GM23338 (cell line): Measurements from ENCODE around the gene FRY. TPM values are rescaled to one million over a fixed set of nuclear protein-coding genes. Genes with fewer than 3 reads are reported as not detected.

Source experiments
- ATAC-seq: fragments of 200-7000 bp; cut with Tn5 transposase; 3 replicates; pipeline ENCODE4 v1.9.1; 2020
- DNase-seq: peaks from one replicate; pipeline ENCODE4 v3.0.0-alpha.2; 2015; ENCODE audit warnings: low spot score
- H2AFZ ChIP-seq: fragments of 200-600 bp; sonication (generic); 2 replicates; pipeline ENCODE4 v1.8.0; 2016; ENCODE audit warnings: antibody characterized with exemption, mild to moderate bottlenecking, moderate library complexity
- H3F3A ChIP-seq: fragments of 200-600 bp; sonication (generic); replicated peaks from 2 replicates; pipeline ENCODE4 v1.8.0; 2017; ENCODE audit warnings: antibody characterized with exemption, mixed run types, low read depth
- H3K27ac ChIP-seq: fragments of 200-600 bp; sonication (generic); 2 replicates; pipeline ENCODE4 v1.6.1; 2016; ENCODE audit warnings: low read depth
- H3K27me3 ChIP-seq: fragments of 200-600 bp; sonication (generic); 2 replicates; pipeline ENCODE4 v1.8.0; 2016; ENCODE audit warnings: mild to moderate bottlenecking, mixed run types, moderate library complexity; ENCODE audit not compliant: insufficient read depth
- H3K36me3 ChIP-seq: fragments of 200-600 bp; sonication (generic); 2 replicates; pipeline ENCODE4 v1.8.0; 2016; ENCODE audit warnings: mild to moderate bottlenecking; ENCODE audit not compliant: insufficient read depth
- H3K4me1 ChIP-seq: fragments of 200-600 bp; sonication (generic); 2 replicates; pipeline ENCODE4 v1.8.0; 2016; ENCODE audit warnings: mild to moderate bottlenecking, moderate library complexity; ENCODE audit not compliant: insufficient read depth
- H3K4me2 ChIP-seq: fragments of 200-600 bp; sonication (generic); 2 replicates; pipeline ENCODE4 v1.7.1; 2017; ENCODE audit warnings: mixed run types
- H3K4me3 ChIP-seq: fragments of 200-600 bp; sonication (generic); 2 replicates; pipeline ENCODE4 v1.6.1; 2016; ENCODE audit warnings: mixed run types
- H3K79me2 ChIP-seq: fragments of 200-600 bp; sonication (generic); replicated peaks from 2 replicates; pipeline ENCODE4 v1.8.0; 2017; ENCODE audit warnings: mild to moderate bottlenecking; ENCODE audit not compliant: insufficient read depth
- H3K9me2 ChIP-seq: fragments of 200-600 bp; sonication (generic); 2 replicates; pipeline ENCODE4 v1.8.0; 2017; ENCODE audit not compliant: insufficient read depth
- H4K20me1 ChIP-seq: fragments of 200-600 bp; sonication (generic); replicated peaks from 2 replicates; pipeline ENCODE4 v1.8.0; 2017; ENCODE audit warnings: mild to moderate bottlenecking; ENCODE audit not compliant: insufficient read depth
- H3K27ac Mint-ChIP-seq: 2 replicates; pipeline ENCODE4 v1.8.0; 2020; ENCODE audit warnings: inconsistent platforms, mild to moderate bottlenecking, moderate library complexity, mixed read lengths
- H3K27me3 Mint-ChIP-seq: 3 replicates; pipeline ENCODE4 v1.8.0; 2022; ENCODE audit warnings: low read depth, mild to moderate bottlenecking, moderate library complexity, mixed read lengths, inconsistent platforms; ENCODE audit not compliant: insufficient read depth, poor library complexity
- H3K36me3 Mint-ChIP-seq: 3 replicates; pipeline ENCODE4 v1.8.0; 2021; ENCODE audit warnings: low read depth, mild to moderate bottlenecking, inconsistent platforms, moderate library complexity, mixed read lengths
- H3K4me1 Mint-ChIP-seq: 3 replicates; pipeline ENCODE4 v1.8.0; 2020; ENCODE audit warnings: mild to moderate bottlenecking, inconsistent platforms, mixed read lengths
- H3K4me3 Mint-ChIP-seq: 3 replicates; pipeline ENCODE4 v1.8.0; 2021; ENCODE audit warnings: moderate library complexity, mild to moderate bottlenecking, inconsistent platforms, mixed read lengths
- H3K9me3 Mint-ChIP-seq: 3 replicates; pipeline ENCODE4 v1.8.0; 2020; ENCODE audit warnings: moderate library complexity, mild to moderate bottlenecking, inconsistent platforms, mixed read lengths
- CREB1 ChIP-seq: fragments of 250-450 bp; sonication (Bioruptor Pico); IDR thresholded peaks from 2 replicates; pipeline ENCODE4 v1.5.0; 2020; ENCODE audit warnings: low read depth, mild to moderate bottlenecking, moderate library complexity
- EZH2 ChIP-seq: fragments of 200-600 bp; sonication (generic); IDR thresholded peaks from one replicate; pipeline ENCODE4 v1.8.0; 2017; ENCODE audit warnings: antibody characterized with exemption, mild to moderate bottlenecking, low read depth; ENCODE audit not compliant: unreplicated experiment
- EZH2phosphoT487 ChIP-seq: fragments of 200-600 bp; sonication (generic); IDR thresholded peaks from one replicate; pipeline ENCODE4 v1.8.1; 2018; ENCODE audit warnings: antibody characterized with exemption; ENCODE audit not compliant: unreplicated experiment
- JUNB ChIP-seq: IDR thresholded peaks from one replicate; pipeline ENCODE4 v1.6.1; 2016; ENCODE audit warnings: antibody characterized with exemption; ENCODE audit not compliant: unreplicated experiment
- POLR2AphosphoS5 ChIP-seq: IDR thresholded peaks from 2 replicates; pipeline ENCODE4 v1.6.1; 2016; ENCODE audit warnings: antibody characterized with exemption, low read depth
- STAT1 ChIP-seq: IDR thresholded peaks from one replicate; pipeline ENCODE4 v1.6.1; 2016; ENCODE audit warnings: antibody characterized with exemption; ENCODE audit not compliant: unreplicated experiment
- ZNF114 ChIP-seq: fragments of 250-450 bp; sonication (Bioruptor Pico); IDR thresholded peaks from 2 replicates; pipeline ENCODE4 v1.5.0; 2020; ENCODE audit warnings: mild to moderate bottlenecking, moderate library complexity
- ZNF462 ChIP-seq: fragments of 250-450 bp; sonication (Bioruptor Pico); IDR thresholded peaks from 2 replicates; pipeline ENCODE4 v1.5.0; 2020; ENCODE audit warnings: mild to moderate bottlenecking, moderate library complexity
- polyA plus RNA-seq: library from polyadenylated mRNA; unstranded; fragments of >200 nt; fragmentation: Nextera tagmentation; extraction: Ambion mirVana; gene quantifications from 2 replicates; pipeline ENCODE4 v1.2.1, GENCODE V29; 2016
- total RNA-seq: library from RNA; depleted of rRNA; stranded (reverse); fragments of >200 nt; shearing (Covaris generic); gene quantifications from 2 replicates; pipeline ENCODE4 v1.2.3, GENCODE V29; 2014
- TF ChIP-seq, protein P1 (sequence below), 2 experiments: fragments of 200-600 bp in 1 of 2; sonication (generic) in 1 of 2; conservative IDR thresholded peaks; 2 replicates each; pipeline versions ENCODE4 v1.5.1 to v1.6.1; 2016 to 2017; ENCODE audit warnings: antibody characterized with exemption in 2 of 2, low read depth in 2 of 2, mild to moderate bottlenecking in 2 of 2, moderate library complexity in 1 of 2
- TF ChIP-seq, protein P2 (sequence below): IDR thresholded peaks from 2 replicates; pipeline ENCODE4 v1.6.1; 2016; ENCODE audit warnings: antibody characterized with exemption

FRY gene
- total and polyA plus RNA-seq, 2 experiments from 2014 or later, result 2.4 to 10.1 TPM

DNA sequence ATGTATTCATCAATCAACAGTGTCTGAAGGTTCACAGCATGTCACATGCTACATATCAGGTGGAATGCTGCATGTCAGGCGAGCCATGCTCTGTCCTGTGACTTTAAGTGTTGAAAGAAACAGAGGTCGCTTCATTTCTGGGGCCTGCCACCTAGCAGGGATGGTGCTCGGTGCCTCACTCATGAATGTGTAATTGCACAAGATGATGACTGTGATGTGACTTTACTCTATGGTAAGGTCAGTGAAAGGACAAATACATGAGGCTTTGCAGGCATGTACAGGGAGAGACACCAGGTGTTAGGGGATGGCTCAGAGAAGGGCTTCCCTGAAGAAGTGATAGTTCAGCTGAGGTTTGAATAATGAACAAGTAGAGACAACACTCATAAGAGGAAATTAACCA, 66.7 kb downstream of the FRY start:
- Mint-ChIP-seq H3K36me3 (no peaks in the 10 kb centered on the region), H3K27ac (no peak overlapping the region), H3K4me1 (no peaks in the 10 kb centered on the region), H3K9me3 (no peaks in the 10 kb centered on the region; the same call in 2 of the 3 replicates), H3K27me3 (peaks cover 2% of the 10 kb centered on the region), H3K4me3 (no peak overlapping the region)
- ATAC-seq (no peak), DNase-seq (no peak)
- Histone ChIP-seq H2AFZ (no peak overlapping the region), H4K20me1 (no peaks in the 10 kb centered on the region), H3K36me3 (no peaks in the 10 kb centered on the region), H3K27ac (no peak overlapping the region), H3K4me2 (no peak overlapping the region), H3F3A (no peaks in the 10 kb centered on the region), H3K4me1 (no peaks in the 10 kb centered on the region), H3K4me3 (no peak overlapping the region), H3K79me2 (no peaks in the 10 kb centered on the region), H3K27me3 (no peaks in the 10 kb centered on the region), H3K9me2 (peaks cover 3% of the 10 kb centered on the region; the same call in 1 of the 2 replicates)
- TF ChIP-seq EZH2 (no peak), ZNF114 (CRISPR knock-in tag) (no peak), EZH2phosphoT487 (no peak), ZNF462 (CRISPR knock-in tag) (no peak), CREB1 (no peak)

DNA sequence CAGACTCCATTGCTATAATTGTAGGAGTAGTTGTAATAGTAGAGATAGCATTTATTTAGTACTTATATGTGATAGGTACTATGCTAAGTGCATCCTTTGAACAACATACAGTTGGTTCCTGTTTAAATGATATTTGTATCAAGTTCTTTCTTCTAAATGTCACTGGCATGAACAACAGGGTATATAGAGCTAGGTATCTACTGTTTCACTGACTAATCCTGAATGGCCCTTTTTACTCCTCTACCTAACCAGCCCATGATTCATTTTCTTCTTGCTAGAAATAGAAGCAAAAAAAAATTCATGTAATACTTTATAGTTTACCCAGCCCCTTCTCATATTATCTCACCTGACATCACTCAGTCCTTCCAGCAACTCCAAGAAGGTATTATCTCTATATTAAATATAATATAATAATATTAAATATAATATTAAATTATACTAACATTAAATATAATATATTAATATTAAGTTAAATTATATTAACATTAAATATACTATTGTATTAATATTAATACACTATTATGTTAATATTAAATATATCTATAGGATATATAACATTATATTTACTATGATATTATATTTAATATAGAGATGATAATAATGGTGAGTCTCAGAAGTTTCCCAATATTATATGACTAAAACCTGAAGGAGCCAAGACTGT, 74.2 kb downstream of the FRY start:
- H3K4me2 ChIP-seq, result no peak overlapping the region
- H4K20me1 ChIP-seq, result no peaks in the 10 kb centered on the region
- Mint-ChIP-seq H3K4me1 (no peaks in the 10 kb centered on the region), H3K4me3 (no peak overlapping the region), H3K27ac (no peak overlapping the region), H3K36me3 (no peaks in the 10 kb centered on the region), H3K27me3 (no peaks in the 10 kb centered on the region), H3K9me3 (no peaks in the 10 kb centered on the region)
- H3K27me3 ChIP-seq, result no peaks in the 10 kb centered on the region
- no peak for ATAC-seq
- no peaks in the 10 kb centered on the region for H3K36me3 ChIP-seq
- no peaks in the 10 kb centered on the region for H3K4me1 ChIP-seq
- DNase-seq, result no peak
- H3K4me3 ChIP-seq, result no peak overlapping the region
- H3F3A ChIP-seq, result no peaks in the 10 kb centered on the region
- no peak overlapping the region for H3K27ac ChIP-seq
- H3K79me2 ChIP-seq, result no peaks in the 10 kb centered on the region
- no peak overlapping the region for H2AFZ ChIP-seq
- H3K9me2 ChIP-seq, result peaks cover 7% of the 10 kb centered on the region
- TF ChIP-seq, protein P1, sequence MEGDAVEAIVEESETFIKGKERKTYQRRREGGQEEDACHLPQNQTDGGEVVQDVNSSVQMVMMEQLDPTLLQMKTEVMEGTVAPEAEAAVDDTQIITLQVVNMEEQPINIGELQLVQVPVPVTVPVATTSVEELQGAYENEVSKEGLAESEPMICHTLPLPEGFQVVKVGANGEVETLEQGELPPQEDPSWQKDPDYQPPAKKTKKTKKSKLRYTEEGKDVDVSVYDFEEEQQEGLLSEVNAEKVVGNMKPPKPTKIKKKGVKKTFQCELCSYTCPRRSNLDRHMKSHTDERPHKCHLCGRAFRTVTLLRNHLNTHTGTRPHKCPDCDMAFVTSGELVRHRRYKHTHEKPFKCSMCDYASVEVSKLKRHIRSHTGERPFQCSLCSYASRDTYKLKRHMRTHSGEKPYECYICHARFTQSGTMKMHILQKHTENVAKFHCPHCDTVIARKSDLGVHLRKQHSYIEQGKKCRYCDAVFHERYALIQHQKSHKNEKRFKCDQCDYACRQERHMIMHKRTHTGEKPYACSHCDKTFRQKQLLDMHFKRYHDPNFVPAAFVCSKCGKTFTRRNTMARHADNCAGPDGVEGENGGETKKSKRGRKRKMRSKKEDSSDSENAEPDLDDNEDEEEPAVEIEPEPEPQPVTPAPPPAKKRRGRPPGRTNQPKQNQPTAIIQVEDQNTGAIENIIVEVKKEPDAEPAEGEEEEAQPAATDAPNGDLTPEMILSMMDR (conservative IDR thresholded peaks at IDR 0.05; ENCODE audit: low read depth in 2 of 2), result no peak
- no peak for TF ChIP-seq EZH2
- TF ChIP-seq, protein P2, sequence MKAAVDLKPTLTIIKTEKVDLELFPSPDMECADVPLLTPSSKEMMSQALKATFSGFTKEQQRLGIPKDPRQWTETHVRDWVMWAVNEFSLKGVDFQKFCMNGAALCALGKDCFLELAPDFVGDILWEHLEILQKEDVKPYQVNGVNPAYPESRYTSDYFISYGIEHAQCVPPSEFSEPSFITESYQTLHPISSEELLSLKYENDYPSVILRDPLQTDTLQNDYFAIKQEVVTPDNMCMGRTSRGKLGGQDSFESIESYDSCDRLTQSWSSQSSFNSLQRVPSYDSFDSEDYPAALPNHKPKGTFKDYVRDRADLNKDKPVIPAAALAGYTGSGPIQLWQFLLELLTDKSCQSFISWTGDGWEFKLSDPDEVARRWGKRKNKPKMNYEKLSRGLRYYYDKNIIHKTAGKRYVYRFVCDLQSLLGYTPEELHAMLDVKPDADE, result no peak
- TF ChIP-seq POLR2AphosphoS5, result no peak
- no peak for TF ChIP-seq STAT1
- no peak for TF ChIP-seq JUNB
- no peak for TF ChIP-seq EZH2phosphoT487
